Adrenal gland (tissue), 12 donors: ENCODE results near the gene CDCA3. TPM values are rescaled to one million over a fixed set of nuclear protein-coding genes. Genes with fewer than 3 reads are reported as not detected.

ENCODE experiments used
- DNase-seq, 7 donors: peaks; one replicate each; pipeline ENCODE4 v3.0.0-alpha.2; 2019 to 2020
- H3K27ac ChIP-seq, 5 donors: fragments of 200-600 bp; sonication (generic) in 4 of 5; 1 replicate in 3 of 5; 2 replicates in 2 of 5; pipeline versions ENCODE4 v1.5.1 to v1.8.0; 2016 to 2020; ENCODE audit warnings: mild to moderate bottlenecking in 1 of 5
- H3K27me3 ChIP-seq: fragments of 200-600 bp; 2 replicates; pipeline ENCODE4 v1.8.0; 2021
- H3K36me3 ChIP-seq, 2 donors: fragments of 200-600 bp; replicated peaks in 1 of 2; 1 replicate in 1 of 2; 2 replicates in 1 of 2; pipeline versions ENCODE4 v1.5.1 to v1.8.0; 2018 to 2022
- H3K4me1 ChIP-seq, 2 donors: fragments of 200-600 bp; replicated peaks in 1 of 2; 1 replicate in 1 of 2; 2 replicates in 1 of 2; pipeline versions ENCODE4 v1.5.1 to v1.8.0; 2018 to 2021
- H3K4me3 ChIP-seq, 4 donors: fragments of 200-600 bp; sonication (generic) in 3 of 4; one replicate each; pipeline ENCODE4 v1.5.1; 2016 to 2018
- H3K9me3 ChIP-seq, 3 donors: fragments of 200-600 bp; sonication (generic) in 1 of 3; replicated peaks in 1 of 3; 1 replicate in 2 of 3; 2 replicates in 1 of 3; pipeline versions ENCODE4 v1.5.1 to v1.8.0; 2016 to 2021
- POLR2A ChIP-seq, 2 donors: fragments of 450-650 bp; IDR thresholded peaks; one replicate each; pipeline ENCODE4 v1.6.1; 2017; ENCODE audit warnings: antibody characterized with exemption in 2 of 2, mild to moderate bottlenecking in 2 of 2, moderate library complexity in 1 of 2
- WGBS, 4 donors: extraction: QIAGEN DNeasy Blood & Tissue Kit in 2 of 4; methylation state at CpG; one replicate each; pipeline versions ENCODE4 v1.1.5 to v1.1.7; 2013 to 2017; 5-methylcytosine and 5-hydroxymethylcytosine counted together
- intact Hi-C, 2 donors: fragments of 100-400 bp; cut with DNase I; formaldehyde crosslinking; loops; one replicate each; pipeline versions ENCODE4 v1.14.1 to v1.15.0; 2022 to 2023
- polyA plus RNA-seq, 3 donors: library from polyadenylated mRNA; stranded (reverse); fragments of 200-250 nt in 2 of 3; fragments of 350-450 nt in 1 of 3; fragmentation: Illumina TruSeq in 1 of 3; extraction: RNeasy Lipid Tissue Mini Kit (QIAGEN cat#74804) in 1 of 3; gene quantifications; one replicate each; pipeline ENCODE4 v1.2.3, GENCODE V29; 2013 to 2014
- total RNA-seq, 9 donors: library from RNA; depleted of rRNA in 4 of 9; stranded (reverse); fragments of >200 nt in 4 of 9; fragments of 120-200 nt in 1 of 9; fragmentation: NEBNext Ultra II Directional in 1 of 9; extraction: Animal tissue kit (Norgen Biotek cat#: 25700) in 1 of 9; gene quantifications; one replicate each; pipeline versions ENCODE4 v1.1.0 to v1.2.4, GENCODE V29; 2013 to 2023
- TF ChIP-seq, protein P1 (sequence below), 6 experiments: fragments of 450-650 bp in 4 of 6; fragments of 200-600 bp in 2 of 6; sonication (generic) in 1 of 6; IDR thresholded peaks; 1 replicate in 5 of 6; 2 replicates in 1 of 6; pipeline versions ENCODE4 v1.5.1 to v1.8.0; 2016 to 2021; ENCODE audit warnings: antibody characterized with exemption in 6 of 6, mild to moderate bottlenecking in 2 of 6, moderate library complexity in 1 of 6
- donor health status: healthy with polysubstance abuse.
- donor health status: Bipolar disorder and iron deficiency.
- donor health status: DM: yes; HTN: yes; CAD: no.
- donor health status: DM: no; HTN: no; CAD: no.
- donor health status: DM: no; HTN: no; CAD: no.
- donor health status: DM: yes; HTN: yes; CAD: no.

Gene CDCA3
- total and polyA plus RNA-seq, 12 donors, result 2.6 to 17.7 (median 3.5) TPM; not detected in 1

DNA sequence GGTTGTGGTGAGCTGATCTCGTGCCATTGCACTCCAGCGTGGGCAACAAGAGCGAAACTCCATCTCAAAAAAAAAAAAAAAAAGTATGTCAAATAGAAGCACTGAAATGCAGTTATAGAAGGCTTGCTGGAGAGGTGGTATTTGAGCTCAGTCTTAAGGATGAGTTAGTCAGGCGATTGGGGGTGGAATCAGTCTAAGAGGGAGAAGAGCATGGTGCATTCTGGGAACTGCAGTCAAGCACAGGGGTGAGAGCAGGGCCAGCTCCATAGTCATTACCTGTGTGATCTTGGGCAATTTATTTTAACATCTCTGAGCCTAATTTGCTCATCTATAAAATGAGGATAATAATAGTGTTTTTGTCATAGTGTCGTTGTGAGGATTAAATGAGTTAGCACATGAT, 16.2 kb downstream of the CDCA3 start:
- Histone ChIP-seq H3K27ac (no peak overlapping the region), H3K27me3 (no peaks in the 10 kb centered on the region), H3K4me3 (no peak overlapping the region), H3K36me3 (peaks cover 0 to 30% of the 10 kb centered on the region in 2 donors), H3K4me1 (peaks cover 3 to 10% of the 10 kb centered on the region in 2 donors), H3K9me3 (no peaks in the 10 kb centered on the region)
- intact Hi-C loops, result loop anchor here in 1 of 2 donors (5.0 kb wide), 1 partner anchor 208 kb away; no protein-coding TSS in a partner anchor
- TF ChIP-seq, protein P1, sequence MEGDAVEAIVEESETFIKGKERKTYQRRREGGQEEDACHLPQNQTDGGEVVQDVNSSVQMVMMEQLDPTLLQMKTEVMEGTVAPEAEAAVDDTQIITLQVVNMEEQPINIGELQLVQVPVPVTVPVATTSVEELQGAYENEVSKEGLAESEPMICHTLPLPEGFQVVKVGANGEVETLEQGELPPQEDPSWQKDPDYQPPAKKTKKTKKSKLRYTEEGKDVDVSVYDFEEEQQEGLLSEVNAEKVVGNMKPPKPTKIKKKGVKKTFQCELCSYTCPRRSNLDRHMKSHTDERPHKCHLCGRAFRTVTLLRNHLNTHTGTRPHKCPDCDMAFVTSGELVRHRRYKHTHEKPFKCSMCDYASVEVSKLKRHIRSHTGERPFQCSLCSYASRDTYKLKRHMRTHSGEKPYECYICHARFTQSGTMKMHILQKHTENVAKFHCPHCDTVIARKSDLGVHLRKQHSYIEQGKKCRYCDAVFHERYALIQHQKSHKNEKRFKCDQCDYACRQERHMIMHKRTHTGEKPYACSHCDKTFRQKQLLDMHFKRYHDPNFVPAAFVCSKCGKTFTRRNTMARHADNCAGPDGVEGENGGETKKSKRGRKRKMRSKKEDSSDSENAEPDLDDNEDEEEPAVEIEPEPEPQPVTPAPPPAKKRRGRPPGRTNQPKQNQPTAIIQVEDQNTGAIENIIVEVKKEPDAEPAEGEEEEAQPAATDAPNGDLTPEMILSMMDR (IDR thresholded peaks at IDR 0.05), result no peak
- no peak for TF ChIP-seq POLR2A (IDR thresholded peaks at IDR 0.05)
- no peak for DNase-seq
- 80 to 89% (median 82%) methylated on average over 5 of the region's 5 CpGs for WGBS, 4 donors

DNA sequence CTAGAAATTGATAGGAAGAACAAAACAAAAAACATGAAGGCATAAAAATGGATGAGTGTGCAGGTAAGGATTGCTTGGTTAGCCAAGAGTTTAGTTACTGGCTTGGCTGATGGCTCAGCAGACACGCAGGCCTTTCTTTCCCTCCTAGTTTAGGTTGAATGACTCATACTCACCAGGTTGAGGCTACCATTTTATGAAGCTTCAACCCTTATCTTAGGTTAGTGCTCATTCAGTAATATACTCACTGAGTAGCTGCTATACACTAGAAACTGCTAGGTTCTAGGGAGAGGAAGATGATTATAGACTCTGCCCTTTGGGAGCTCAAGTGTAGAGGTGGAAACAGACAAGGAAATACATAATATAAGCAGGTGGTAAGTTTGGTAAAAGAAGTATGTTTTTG, 16.8 kb downstream of the CDCA3 start:
- TF ChIP-seq POLR2A (IDR thresholded peaks at IDR 0.05), result no peak
- TF ChIP-seq, protein P1 (IDR thresholded peaks at IDR 0.05), result no peak
- Histone ChIP-seq H3K27me3 (no peaks in the 10 kb centered on the region), H3K4me3 (no peak overlapping the region), H3K27ac (peak overlapping the region in 1 of 5 donors; percentile 58), H3K36me3 (peaks cover 0 to 27% of the 10 kb centered on the region in 2 donors), H3K4me1 (peaks cover 3 to 10% of the 10 kb centered on the region in 2 donors), H3K9me3 (no peaks in the 10 kb centered on the region)
- 71 to 93% (median 87%) methylated on average over 1 of the region's 1 CpG for WGBS, 4 donors
- intact Hi-C loops, result no loop called here
- DNase-seq, result no peak

DNA sequence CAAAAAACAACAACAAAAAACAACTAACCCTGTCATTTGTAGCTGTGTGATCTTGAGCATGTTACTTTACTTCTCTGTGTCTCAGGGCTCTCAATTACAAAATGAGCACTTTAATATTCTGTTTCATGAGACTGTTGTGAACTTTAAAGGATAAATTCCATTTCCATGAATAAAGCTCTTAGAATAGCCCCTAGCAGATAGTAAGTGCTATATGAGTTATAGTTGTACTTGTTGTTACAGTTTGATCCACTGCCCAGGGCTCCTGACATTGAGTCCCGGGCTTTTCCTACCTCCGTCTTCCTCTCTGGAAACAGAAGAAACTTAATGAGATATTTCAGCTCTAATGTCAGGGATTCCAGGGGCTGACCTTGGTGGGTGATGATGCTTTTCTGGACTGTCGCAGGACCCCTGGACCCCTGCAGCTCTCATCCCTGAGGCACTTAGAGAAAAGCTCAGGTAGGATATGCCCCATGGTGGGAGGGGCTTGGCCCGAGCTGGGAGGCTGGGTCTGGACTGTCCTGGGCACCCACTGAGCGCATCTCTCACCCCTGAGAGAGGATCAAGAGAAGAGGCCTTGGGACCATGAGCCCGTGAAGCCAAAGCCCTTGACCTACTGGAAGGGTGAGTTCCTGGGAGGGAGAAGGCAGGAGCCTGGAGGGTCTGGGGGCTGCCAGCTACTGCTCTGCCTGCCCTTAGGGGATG, 17.7 kb downstream of the CDCA3 start:
- no peaks in the 10 kb centered on the region for H3K9me3 ChIP-seq
- intact Hi-C loops, result no loop called here
- 38 to 60% (median 49%) methylated on average over 4 to 6 of the region's 6 CpGs for WGBS, 4 donors
- peaks cover 0 to 20% of the 10 kb centered on the region in 2 donors for H3K36me3 ChIP-seq
- peaks cover 3 to 10% of the 10 kb centered on the region in 2 donors for H3K4me1 ChIP-seq
- TF ChIP-seq, protein P1 (IDR thresholded peaks at IDR 0.05), result no peak
- no peak for TF ChIP-seq POLR2A (IDR thresholded peaks at IDR 0.05)
- H3K27me3 ChIP-seq, result no peaks in the 10 kb centered on the region
- H3K27ac ChIP-seq, result peak overlapping the region in 2 of 5 donors; percentile 8 to 58
- H3K4me3 ChIP-seq, result no peak overlapping the region
- no peak for DNase-seq

DNA sequence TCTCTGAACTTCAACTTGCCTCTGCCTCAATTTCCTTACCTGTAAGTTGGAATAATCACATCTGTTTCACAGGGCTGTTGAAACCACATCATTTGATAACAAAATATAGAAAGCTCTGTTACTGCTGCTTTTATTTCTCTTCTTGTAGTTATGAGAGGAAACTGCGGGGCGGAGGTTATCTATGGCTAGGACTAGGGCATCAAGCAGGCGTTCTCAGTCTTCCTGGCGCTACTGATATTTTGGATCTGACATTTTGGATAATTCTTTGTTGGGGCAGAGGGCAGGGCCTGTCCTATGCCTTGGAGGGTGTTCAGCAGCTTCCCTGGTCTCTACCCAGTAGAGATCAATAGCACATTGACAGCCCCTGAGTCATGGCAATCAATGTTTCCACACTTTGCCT, 19.0 kb downstream of the CDCA3 start:
- peaks cover 0 to 9% of the 10 kb centered on the region in 2 donors for H3K36me3 ChIP-seq
- intact Hi-C loops, result no loop called here

More for the DNA sequence above, 19.0 kb downstream of the CDCA3 start:
- no peak for TF ChIP-seq POLR2A (IDR thresholded peaks at IDR 0.05)
- TF ChIP-seq, protein P1 (IDR thresholded peaks at IDR 0.05), result no peak
- no peak overlapping the region for H3K4me3 ChIP-seq
- WGBS, 4 donors, result 71 to 97% (median 92%) methylated on average over 4 of the region's 4 CpGs
- no peaks in the 10 kb centered on the region for H3K27me3 ChIP-seq
- no peak for DNase-seq
- H3K4me1 ChIP-seq, result peaks cover 3 to 14% of the 10 kb centered on the region in 2 donors
- H3K9me3 ChIP-seq, result no peaks in the 10 kb centered on the region
- no peak overlapping the region for H3K27ac ChIP-seq
